ENCODE measurements around the gene SDK1. TPM values are rescaled to one million over a fixed set of nuclear protein-coding genes. Genes with fewer than 3 reads are reported as not detected.
"Not testable (repeated sequence)": the region's sequence is repeated elsewhere in the genome, so short reads cannot be mapped to it uniquely, and the experiment has no call there.

Gene SDK1
- total RNA-seq, 1 donor from 2014 or later = 1.1 TPM

DNA sequence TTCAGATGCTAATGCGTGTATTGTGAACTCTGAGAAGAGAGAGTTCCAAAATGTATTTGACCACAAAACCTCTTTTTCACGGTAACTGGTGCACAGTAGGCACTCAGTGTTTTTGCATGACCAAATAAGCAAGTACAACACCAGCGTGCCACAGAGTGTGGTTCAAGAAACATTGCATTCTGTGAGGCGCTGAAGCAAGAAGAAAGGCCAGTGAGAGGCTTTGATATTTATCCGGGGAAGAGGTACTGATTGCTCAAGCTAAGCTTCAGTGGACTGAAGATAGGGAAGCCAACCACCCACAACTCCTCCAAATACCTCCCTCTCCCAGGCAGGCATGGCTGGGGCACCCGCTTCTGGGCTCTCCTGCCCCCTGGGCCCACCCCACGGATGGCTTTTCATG, 611.2 kb downstream of the SDK1 start:
- no peak for DNase-seq (ENCODE audit: low read depth, low spot score)

DNA sequence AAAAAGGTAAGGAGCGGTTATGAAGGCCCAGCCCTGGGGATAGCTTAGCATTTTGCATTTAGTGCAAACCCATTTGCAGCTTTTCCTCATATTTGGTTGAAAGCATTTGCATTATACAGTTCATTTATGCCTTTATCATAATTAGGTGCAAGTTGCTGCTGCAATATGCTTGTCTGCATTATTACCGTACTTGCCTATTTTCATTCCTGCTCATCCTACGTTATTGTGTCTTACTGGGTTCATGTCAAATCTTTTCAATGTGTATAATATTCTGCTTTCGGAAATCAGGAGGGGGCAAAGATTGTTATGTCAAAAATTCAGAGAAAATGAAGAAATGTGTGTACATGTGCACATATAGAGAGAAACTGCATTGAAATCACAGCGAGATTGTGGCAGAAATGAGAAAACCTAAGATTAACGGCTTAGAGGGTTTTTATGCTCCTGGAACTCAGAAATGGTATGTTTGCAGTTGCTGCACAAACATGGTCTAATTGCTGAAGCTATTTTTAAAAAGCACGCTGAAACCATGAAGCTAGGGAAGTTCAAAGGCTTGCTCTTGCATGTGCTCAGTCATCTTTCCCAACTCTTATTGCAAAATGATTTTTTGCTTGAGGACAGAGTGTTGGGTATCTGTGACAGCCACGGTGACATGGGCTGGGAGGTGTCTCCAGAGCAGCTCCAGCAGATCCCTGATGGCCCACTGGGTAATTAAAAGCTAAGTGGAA, 613.2 kb downstream of the SDK1 start:
- no peak for DNase-seq (ENCODE audit: low read depth, low spot score)

DNA sequence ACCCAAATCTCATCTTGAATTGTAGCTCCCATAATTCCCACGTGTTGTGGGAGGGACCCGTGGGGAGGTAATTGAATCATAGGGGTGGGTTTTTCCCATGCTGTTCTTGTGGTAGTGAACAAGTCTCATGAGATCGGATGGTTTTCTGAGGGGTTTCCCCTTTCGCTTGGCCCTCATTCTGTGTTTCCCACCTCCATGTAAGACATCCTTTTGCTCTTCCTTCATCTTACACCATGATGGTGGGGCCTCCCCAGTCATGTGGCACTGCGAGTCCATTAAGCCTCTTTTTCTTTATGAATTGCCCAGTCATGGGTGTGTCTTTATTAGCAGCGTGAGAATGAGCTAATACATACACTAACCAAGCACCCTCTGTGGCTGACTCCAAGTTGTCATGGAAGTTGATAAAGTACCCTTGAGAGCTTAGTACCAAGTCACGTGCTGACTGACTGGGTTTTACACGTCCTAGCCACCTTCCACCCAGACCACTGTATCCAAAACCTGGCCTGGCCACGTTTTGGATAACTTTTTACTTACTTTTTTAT, 614.4 kb downstream of the SDK1 start:
- DNase-seq (ENCODE audit: low read depth, low spot score) = no peak

DNA sequence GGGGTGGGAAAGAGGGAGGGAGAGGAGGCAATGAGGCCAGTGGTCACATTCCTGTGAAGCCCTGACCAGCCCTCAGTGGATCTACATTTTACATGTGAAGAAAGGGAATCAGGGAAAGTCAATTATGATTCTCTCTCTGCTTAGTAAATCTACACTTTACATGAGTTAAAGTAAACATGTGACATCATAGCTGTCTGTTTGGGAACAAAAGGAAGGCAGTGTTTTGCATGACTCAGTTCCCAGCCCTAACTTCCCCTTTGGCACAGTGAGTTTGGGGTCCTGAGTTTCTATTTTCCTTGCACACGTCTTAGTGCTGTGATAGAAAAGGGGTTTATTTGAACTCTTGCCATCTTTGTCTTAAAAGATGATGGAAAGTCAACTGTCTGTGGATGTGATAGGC, 615.1 kb downstream of the SDK1 start:
- peak; percentile 36 for DNase-seq (ENCODE audit: low read depth, low spot score)

DNA sequence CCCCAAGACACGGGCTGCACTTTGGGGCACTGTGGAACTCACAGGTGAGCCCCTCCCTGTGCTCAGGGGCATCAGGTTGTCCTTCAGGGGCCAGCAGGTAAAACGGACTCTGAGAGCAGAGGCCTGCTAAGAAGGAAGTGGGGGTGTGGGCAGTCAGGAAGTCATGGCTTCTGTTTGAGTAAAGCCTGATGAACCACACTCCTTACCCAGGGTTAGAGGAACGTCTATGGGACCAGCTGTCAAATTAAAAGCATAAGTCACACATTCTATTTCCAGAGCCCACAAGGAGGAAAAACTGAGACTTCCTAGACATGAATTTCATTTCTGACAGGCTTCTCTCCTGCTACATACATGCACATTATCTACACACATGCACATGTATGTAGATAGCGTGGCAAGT, 616.4 kb downstream of the SDK1 start:
- no peak for DNase-seq (ENCODE audit: low read depth, low spot score)

DNA sequence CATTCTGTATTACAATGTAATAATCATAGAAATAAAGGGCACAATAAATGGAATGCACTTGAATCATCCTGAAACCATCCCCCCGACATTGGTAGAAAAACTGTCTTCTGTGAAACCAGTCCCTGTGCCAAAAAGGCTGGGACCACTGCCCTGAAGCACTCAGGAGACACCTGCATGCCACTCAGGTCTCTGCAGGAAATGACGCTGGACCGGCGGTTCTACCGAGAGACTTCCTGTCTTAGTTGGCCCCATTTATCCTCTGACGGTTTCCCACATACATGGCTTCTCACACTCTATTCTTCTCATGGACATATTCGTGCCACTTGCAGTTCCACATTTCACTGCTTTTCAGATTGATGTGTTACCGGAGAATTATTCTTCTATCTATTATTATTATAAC, 617.5 kb downstream of the SDK1 start:
- DNase-seq (ENCODE audit: low read depth, low spot score) = no peak

DNA sequence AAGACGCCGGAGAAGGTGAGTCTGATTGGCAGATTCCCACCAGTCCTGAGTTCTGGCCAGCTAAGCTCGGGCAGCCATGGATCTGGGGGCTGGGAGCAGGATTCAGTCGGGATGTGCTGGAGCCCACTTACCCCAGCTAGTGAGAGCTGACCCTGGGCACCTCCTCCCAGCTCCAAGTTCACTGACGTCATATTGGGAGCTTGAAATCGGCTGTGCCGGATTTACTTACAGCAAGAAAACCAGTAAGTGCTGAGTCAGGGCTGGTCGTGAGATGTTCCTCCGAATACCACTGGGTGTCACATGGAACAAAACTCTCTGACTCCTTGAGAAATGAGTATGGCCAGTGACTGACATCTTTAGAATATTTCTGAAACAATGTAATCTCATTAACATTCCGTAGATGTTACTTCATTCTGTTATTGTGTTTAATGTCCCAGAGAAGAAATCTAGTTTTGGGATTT, 621.2 kb downstream of the SDK1 start:
- DNase-seq (ENCODE audit: low read depth, low spot score) = peak; percentile 66

DNA sequence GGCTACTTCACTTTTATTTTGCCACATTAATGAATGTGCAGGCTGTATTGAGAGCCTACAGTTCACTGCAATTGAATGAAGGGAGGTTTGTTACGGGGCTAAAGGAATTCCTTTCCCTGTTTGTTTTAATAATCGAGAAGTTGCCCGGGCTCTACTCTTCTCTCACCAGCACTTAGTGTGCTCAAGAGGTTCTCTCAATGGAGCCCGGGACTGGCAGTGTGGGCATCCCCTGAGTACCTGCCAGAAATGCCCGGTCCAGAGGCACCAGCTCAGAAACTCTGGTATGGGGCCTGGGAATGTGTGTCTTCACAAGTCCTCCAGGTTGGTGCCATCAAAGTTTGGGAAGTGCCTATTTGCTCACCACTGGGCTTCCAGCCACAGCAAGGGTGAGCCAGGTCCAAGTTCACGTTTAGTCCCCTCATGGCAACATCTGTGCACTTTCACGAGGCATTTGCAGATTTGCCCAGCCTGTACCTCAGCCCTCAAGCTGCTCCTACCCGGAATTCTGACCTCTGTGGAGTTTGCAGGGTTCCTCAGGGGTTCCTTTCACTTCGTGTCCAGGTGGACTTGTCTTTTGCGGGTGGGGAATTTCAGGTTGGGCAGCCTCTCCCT, 622.4 kb downstream of the SDK1 start:
- no peak for DNase-seq (ENCODE audit: low read depth, low spot score)

DNA sequence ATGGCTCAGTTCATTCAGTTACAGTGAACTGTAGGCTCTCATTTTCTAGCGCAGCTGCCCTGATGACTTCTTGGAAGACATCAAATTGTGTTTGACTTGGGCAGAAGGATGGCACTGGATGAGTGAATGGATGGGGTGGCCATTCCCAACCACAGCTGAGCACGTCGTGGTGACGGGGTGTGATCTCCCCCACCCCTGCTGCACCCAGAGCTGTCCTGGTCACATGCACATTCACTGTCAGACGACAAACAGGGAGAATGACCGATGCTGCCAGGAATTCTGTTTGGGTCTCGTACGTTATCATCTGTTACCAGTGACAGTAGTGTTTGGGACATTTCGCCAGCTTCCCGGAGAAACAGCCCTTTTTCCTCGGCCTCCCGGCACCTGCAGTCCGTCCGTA, 623.2 kb downstream of the SDK1 start:
- no peak for DNase-seq (ENCODE audit: low read depth, low spot score)

DNA sequence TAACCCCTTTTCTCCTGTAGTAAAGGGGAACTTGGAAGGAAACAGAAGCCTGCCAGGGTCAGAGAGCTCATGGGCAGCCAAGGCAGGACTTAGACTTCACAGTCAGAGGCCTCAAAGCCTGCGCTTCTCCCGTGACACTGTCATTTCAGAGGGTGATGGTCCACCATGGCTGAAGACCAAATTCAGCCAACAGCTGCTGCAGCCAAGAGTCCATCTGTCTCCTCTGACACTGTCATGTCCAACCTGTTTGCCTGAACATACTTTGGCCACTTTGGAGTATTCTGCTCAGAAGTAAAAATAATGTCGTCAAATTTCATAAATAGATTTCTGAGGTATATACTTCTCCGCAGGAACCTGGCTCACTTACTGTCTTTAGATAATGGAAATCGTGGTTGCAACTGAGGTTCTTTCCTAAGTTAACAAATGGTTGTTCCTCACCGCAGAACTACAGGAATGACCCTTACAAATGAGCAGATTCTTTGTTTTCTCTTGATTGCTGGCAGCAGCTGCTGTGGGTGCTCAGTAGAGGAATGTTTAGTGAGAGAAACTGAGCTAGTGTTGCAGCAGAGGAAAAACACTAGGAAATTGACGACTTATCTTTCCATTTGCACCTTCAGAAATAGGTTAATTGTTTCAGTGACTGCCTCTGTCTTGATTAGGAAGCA, 626.5 kb downstream of the SDK1 start:
- DNase-seq (ENCODE audit: low read depth, low spot score) = no peak

DNA sequence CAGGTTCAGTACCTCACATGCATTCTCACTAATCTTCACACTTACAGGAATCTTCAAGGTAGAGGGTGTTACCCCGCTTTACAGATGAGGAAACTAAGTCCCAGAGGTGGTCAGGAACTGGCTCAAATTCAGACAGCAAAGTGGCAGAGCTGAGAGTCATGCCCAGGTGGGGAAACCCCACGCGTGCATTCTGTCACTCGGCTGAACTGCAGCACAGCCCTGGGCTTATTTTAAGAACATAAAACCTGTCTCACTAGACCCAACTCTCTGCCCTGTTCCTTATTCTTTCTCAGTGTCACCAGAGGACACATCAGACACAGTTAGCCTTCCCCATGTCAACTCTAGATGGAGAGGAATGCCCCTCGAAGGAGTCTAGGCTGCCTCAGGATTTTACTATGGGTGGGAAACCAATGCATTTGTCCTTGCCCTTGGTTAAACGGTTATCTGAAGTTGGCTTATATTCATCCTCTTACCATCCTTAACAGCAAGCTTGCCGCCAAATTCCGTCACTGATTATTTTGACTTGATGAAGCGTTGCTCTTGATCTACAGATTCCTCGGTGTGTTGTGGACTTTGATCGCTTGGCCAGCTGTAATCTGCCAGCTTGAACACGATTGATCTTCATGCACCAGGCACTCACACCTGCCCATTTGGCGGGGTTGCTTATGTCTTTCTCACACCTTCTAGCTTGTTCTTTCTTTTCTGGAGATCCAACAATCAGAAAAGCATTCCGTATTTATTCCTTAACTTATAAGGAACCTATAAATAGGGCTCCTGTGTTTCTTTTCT, 627.9 kb downstream of the SDK1 start:
- no peak for DNase-seq (ENCODE audit: low read depth, low spot score)

DNA sequence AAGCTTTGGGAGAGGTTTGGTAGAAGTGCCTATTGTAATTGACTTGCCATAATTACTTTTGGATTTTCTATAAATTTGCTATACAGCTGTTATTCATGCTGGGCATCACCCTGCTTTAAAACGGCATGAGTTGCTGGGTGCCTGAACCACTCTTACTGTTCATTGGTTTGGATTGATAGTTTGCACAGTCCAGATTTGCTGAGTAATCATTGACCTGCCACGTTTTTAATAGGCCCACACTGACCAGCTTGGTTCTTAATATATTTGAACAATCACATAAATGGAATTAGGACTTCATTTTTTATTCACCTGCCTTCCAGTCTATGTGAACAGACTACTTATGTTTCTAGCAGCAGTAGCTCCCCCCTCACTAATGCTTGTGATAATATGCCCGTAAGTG, 630.8 kb downstream of the SDK1 start:
- no peak for DNase-seq (ENCODE audit: low read depth, low spot score)

DNA sequence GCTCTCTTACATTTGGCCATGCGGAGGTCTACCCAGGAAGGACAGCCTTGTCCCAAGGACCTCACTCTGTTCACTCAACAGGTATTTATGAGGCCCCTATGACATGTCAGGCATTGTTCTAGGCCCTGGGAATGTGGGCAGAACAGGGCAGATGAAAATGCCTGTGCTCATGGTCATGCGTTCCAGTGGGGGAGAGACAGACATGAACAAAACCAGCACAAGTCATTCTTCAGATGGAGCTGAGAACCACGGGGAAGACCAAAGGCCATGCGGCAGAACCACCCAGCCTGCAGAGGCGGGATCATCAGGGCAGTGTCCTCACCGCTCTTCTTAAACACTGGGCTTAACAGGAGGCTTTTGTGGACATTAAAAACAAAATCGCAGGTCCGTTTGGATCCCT, 636.1 kb downstream of the SDK1 start:
- DNase-seq (ENCODE audit: low read depth, low spot score) = no peak

DNA sequence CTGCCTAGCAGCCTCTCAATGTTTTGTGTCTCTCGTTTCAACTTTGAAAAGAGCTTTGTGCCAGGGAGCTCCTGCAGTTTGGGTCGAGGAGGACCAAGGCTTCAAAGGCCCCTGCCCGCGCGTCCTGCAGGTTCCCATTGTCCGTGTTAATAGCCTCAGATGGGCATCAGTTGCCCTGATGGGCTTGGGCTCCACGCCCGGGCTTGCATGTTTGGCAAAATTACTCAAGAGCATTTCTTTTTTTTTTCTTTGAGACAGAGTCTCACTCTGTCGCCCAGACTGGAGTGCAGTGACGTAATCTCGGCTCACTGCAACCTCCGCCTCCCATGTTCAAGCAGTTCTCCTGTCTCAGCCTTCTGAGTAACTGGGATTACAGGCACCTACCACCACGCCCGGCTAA, 636.6 kb downstream of the SDK1 start:
- no peak for DNase-seq (ENCODE audit: low read depth, low spot score)

DNA sequence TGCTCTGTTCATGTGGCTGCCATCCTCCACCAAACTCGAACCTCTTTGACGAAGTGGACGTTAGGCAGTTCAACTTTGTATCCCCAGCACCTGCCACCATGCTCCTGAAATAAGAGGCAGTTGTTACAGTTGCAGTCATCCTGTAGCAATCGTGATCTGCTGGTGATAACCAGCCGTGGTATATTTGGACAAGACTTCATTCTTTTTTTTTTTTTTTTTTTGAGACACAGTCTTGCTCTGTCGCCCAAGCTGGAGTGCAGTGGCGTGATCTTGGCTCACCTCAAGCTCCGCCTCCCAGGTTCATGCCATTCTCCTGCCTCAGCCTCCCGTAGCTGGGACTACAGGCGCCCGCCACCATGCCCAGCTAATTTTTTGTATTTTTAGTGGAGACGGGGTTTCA, 640.7 kb downstream of the SDK1 start:
- not testable (repeated sequence) for DNase-seq (ENCODE audit: low read depth, low spot score)

DNA sequence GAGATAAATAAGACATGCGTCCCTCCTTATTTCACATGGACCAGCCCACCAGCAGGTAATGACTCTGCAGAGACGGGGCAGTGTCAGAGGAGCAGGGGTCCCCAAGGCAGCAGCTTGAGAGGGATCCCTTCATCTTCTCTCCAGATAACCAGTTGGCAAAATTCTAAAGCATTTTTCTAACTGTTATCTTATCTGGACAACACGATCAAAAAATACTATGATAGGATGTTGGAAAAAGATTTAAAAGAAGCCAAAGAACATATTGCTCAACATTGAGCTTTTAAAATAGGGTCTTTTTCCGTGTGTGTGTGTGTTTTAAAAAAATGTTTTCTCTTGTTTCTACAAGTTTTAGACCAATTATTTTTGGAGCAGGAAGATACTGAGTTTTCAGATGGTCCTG, 641.2 kb downstream of the SDK1 start:
- no peak for DNase-seq (ENCODE audit: low read depth, low spot score)

DNA sequence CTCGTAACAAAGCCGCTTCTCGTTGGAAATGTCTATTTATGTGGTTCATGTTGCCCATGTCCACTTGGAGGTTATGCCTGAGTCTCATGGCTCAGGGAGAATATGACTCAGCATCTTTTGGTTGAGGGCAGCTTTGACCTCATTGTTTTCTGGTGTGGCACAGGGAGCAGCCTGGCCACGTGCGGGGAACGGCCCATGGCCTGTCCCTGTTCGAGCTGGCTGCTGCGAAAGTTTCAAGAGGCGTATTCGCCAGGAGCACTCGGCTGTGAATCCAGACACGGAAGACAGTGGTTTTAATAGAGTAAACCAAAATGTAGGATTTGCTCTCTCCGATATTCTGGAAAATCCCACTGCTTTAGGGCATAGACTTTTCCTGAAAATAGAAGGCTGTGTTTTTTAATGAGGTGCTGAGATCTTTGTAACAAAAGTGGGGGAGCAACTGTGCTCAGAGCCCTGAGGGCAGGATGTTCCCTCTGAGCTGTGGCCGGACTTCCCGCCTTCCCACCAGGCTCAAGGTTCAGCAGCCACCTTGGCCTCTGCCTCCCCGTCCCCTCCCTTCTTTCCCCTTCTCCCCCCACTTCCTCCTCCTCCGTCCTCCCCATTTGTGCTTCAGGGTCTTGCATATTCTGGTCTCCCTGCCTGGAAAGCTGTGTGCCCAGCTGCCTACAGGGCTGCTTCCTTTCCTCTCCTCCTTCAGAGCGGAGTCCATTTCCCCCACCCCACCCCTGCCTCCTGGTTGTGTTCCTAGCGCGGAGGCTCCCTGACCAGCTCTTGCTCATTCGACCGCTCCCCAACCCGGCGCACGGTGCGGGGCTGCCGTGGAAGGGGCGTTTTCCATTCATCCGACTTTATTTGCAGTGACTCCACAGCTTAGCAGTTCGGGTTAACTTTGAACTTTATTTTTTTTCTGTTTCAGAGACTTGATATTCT, 642.0 kb downstream of the SDK1 start:
- DNase-seq (ENCODE audit: low read depth, low spot score) = no peak

DNA sequence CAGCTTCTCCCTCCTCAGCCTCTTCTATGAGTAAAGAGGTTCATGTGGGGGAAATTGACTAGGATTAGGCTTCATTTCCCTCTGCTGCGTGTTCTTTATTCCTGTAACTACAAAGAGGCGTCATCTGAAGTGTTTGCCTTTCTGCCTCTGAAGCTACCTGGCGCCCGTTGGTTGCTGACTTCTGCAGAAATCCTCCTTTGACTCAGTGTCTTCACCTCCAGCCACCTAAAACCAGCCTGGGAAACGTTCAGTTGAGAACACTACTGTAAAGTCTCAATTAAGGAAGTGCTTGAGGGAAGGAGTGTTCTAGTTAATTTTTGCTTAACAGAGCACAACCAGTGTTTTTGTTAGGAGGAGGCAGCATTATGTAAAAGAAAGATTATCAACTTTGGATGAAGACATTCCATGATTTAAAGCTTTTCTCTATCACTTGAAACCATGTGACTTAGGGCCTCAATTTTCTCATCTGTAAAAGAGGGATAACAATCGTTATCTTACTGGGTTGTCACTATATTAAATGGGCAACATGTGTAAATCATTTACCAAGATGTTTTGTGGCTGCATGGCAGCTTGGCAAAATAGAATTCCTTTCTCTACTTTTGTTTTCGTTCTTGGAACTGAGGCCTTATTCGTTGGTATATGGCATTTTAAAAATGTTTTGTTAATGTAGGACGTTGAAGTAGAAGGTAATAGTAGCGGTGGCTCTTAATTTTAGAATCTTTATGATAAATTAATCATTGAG, 642.9 kb downstream of the SDK1 start:
- DNase-seq (ENCODE audit: low read depth, low spot score) = no peak

DNA sequence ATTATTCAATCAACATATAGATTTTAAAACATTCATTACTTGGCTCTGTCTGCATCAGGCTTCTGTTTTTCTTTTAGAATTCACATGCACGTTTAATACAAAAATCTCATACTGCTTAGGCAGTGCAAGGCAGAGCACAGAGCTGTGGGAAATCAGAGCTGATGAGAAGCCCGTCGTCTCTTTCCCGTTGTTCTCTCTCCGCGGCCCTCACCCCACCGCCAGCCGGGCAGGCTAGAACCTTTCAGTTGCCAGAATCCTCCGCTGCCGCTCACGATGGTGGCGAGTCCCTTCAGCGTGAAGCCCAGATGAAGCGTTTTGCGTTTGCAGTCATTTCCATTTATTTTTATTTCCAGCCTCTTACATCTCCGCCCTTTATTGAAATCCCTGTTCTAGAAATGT, 648.2 kb downstream of the SDK1 start:
- no peak for DNase-seq (ENCODE audit: low read depth, low spot score)

DNA sequence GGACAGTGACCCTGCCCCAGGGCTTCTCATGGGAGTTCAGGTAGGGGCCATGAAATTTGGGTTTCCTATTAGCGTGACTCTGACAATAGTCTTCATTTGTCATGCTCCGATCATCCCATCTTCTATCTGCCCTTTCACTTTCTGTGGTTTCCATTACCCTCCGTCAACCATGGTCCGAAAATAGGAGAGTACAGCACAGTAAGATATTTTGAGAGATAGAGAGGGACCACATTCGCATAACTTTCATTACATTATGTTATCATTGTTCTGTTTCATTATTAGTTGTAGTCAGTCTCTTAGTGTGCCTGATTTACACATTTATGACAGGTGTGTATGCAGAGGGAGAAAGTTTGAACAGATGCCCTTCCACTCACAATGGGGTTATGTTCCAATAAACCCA, 649.2 kb downstream of the SDK1 start:
- no peak for DNase-seq (ENCODE audit: low read depth, low spot score)
